Loucy (cell line): ENCODE data around the gene CTNNA2.

Experiments
- H2AFZ ChIP-seq: fragments of 200-600 bp; sonication (generic); 2 replicates; pipeline ENCODE4 v1.6.0; 2016; ENCODE audit warnings: antibody characterized with exemption, mild to moderate bottlenecking, low read length, moderate library complexity
- H3F3A ChIP-seq: fragments of 200-600 bp; 2 replicates; pipeline ENCODE4 v1.6.0; 2016; ENCODE audit warnings: antibody characterized with exemption, low read depth, mild to moderate bottlenecking
- H3K27me3 ChIP-seq: fragments of 200-600 bp; sonication (generic); 2 replicates; pipeline ENCODE4 v1.6.1; 2014; ENCODE audit warnings: low read length, mild to moderate bottlenecking; ENCODE audit not compliant: insufficient read depth, poor library complexity, severe bottlenecking
- H3K36me3 ChIP-seq: fragments of 200-600 bp; sonication (generic); 2 replicates; pipeline ENCODE4 v1.6.1; 2016; ENCODE audit warnings: low read length; ENCODE audit not compliant: insufficient read depth
- H3K4me1 ChIP-seq: fragments of 200-600 bp; sonication (generic); 2 replicates; pipeline ENCODE4 v1.5.1; 2014; ENCODE audit warnings: low read length, mild to moderate bottlenecking; ENCODE audit not compliant: insufficient read depth, poor library complexity, severe bottlenecking
- H3K4me2 ChIP-seq: fragments of 200-600 bp; sonication (generic); 2 replicates; pipeline ENCODE4 v1.6.0; 2014; ENCODE audit warnings: antibody characterized with exemption, low read length, low read depth, mild to moderate bottlenecking; ENCODE audit not compliant: poor library complexity, severe bottlenecking
- H3K4me3 ChIP-seq: fragments of 200-600 bp; sonication (generic); 2 replicates; pipeline ENCODE4 v1.5.1; 2014; ENCODE audit warnings: low read length, mild to moderate bottlenecking, mixed read lengths; ENCODE audit not compliant: poor library complexity, severe bottlenecking
- H3K79me2 ChIP-seq: fragments of 200-600 bp; sonication (generic); 2 replicates; pipeline ENCODE4 v1.6.1; 2014; ENCODE audit warnings: low read length; ENCODE audit not compliant: insufficient read depth
- H3K9ac ChIP-seq: fragments of 200-600 bp; sonication (generic); 2 replicates; pipeline ENCODE4 v1.6.0; 2014; ENCODE audit warnings: mild to moderate bottlenecking, low read depth, low read length, moderate library complexity; ENCODE audit not compliant: poor library complexity, severe bottlenecking
- H3K9me2 ChIP-seq: fragments of 200-600 bp; sonication (generic); replicated peaks from 2 replicates; pipeline ENCODE4 v1.6.1; 2016; ENCODE audit warnings: low read depth, low read length, mixed read lengths
- H3K9me3 ChIP-seq: fragments of 200-600 bp; sonication (generic); 2 replicates; pipeline ENCODE4 v1.6.1; 2014; ENCODE audit warnings: mild to moderate bottlenecking, antibody characterized with exemption, low read length, low read depth; ENCODE audit not compliant: insufficient read depth
- H4K20me1 ChIP-seq: fragments of 200-600 bp; sonication (generic); 2 replicates; pipeline ENCODE4 v1.6.0; 2014; ENCODE audit warnings: antibody characterized with exemption, low read length, mild to moderate bottlenecking; ENCODE audit not compliant: insufficient read depth, poor library complexity, severe bottlenecking
- CTCF ChIP-seq: fragments of 200-600 bp; sonication (generic); conservative IDR thresholded peaks from 2 replicates; pipeline ENCODE4 v1.5.1; 2014; ENCODE audit warnings: mild to moderate bottlenecking, antibody characterized with exemption, low read length
- EZH2phosphoT487 ChIP-seq: fragments of 200-600 bp; IDR thresholded peaks from 2 replicates; pipeline ENCODE4 v1.6.1; 2018; ENCODE audit warnings: antibody characterized with exemption, mild to moderate bottlenecking, moderate library complexity, borderline replicate concordance

Gene CTNNA2

GRCh38 chr2:79596403-79596802 lies 83.6 kb downstream of the CTNNA2 start:
- H3K36me3 ChIP-seq, result no peaks in the 10 kb centered on the region
- no peak overlapping the region for H3K4me2 ChIP-seq
- no peak overlapping the region for H2AFZ ChIP-seq
- H3K9ac ChIP-seq, result no peak overlapping the region
- H3F3A ChIP-seq, result no peaks in the 10 kb centered on the region
- H4K20me1 ChIP-seq, result peaks cover 2% of the 10 kb centered on the region
- no peak for TF ChIP-seq EZH2phosphoT487
- TF ChIP-seq CTCF, result no peak
- no peaks in the 10 kb centered on the region for H3K27me3 ChIP-seq
- no peaks in the 10 kb centered on the region for H3K79me2 ChIP-seq
- no peak overlapping the region for H3K4me3 ChIP-seq
- no peaks in the 10 kb centered on the region; the same call in 1 of the 2 replicates for H3K9me2 ChIP-seq
- no peaks in the 10 kb centered on the region for H3K9me3 ChIP-seq
- no peaks in the 10 kb centered on the region for H3K4me1 ChIP-seq

GRCh38 chr2:79604748-79605147 lies 91.9 kb downstream of the CTNNA2 start:
- H3K4me2 ChIP-seq, result no peak overlapping the region

GRCh38 chr2:79611448-79612016 lies 98.7 kb downstream of the CTNNA2 start:
- H3K27me3 ChIP-seq, result no peaks in the 10 kb centered on the region
- no peak overlapping the region for H3K9ac ChIP-seq
- H3K9me3 ChIP-seq, result no peaks in the 10 kb centered on the region
- H3F3A ChIP-seq, result no peaks in the 10 kb centered on the region
- no peaks in the 10 kb centered on the region for H3K4me1 ChIP-seq
- no peak overlapping the region for H3K4me2 ChIP-seq
- no peaks in the 10 kb centered on the region for H3K9me2 ChIP-seq
- H4K20me1 ChIP-seq, result no peaks in the 10 kb centered on the region
- no peak for TF ChIP-seq EZH2phosphoT487
- TF ChIP-seq CTCF, result no peak
- H2AFZ ChIP-seq, result no peak overlapping the region
- H3K79me2 ChIP-seq, result no peaks in the 10 kb centered on the region
- no peaks in the 10 kb centered on the region for H3K36me3 ChIP-seq
- no peak overlapping the region for H3K4me3 ChIP-seq

More at GRCh38 chr2:79604748-79605147, 91.9 kb downstream of the CTNNA2 start:
- Histone ChIP-seq H3K27me3 (no peaks in the 10 kb centered on the region), H3K4me1 (no peaks in the 10 kb centered on the region), H2AFZ (no peak overlapping the region), H4K20me1 (no peaks in the 10 kb centered on the region), H3K9ac (no peak overlapping the region), H3K9me2 (no peaks in the 10 kb centered on the region), H3K9me3 (no peaks in the 10 kb centered on the region), H3K4me3 (no peak overlapping the region), H3K36me3 (no peaks in the 10 kb centered on the region), H3F3A (no peaks in the 10 kb centered on the region), H3K79me2 (no peaks in the 10 kb centered on the region)
- TF ChIP-seq CTCF, result no peak
